ENCODE measurements around the gene BRCA1. TPM values are rescaled to one million over a fixed set of nuclear protein-coding genes. Genes with fewer than 3 reads are reported as not detected.
"Not testable (repeated sequence)": the region's sequence is repeated elsewhere in the genome, so short reads cannot be mapped to it uniquely, and the experiment has no call there.

BRCA1 gene
- total RNA-seq, 1 donor from 2014 or later = 29.5 TPM

DNA sequence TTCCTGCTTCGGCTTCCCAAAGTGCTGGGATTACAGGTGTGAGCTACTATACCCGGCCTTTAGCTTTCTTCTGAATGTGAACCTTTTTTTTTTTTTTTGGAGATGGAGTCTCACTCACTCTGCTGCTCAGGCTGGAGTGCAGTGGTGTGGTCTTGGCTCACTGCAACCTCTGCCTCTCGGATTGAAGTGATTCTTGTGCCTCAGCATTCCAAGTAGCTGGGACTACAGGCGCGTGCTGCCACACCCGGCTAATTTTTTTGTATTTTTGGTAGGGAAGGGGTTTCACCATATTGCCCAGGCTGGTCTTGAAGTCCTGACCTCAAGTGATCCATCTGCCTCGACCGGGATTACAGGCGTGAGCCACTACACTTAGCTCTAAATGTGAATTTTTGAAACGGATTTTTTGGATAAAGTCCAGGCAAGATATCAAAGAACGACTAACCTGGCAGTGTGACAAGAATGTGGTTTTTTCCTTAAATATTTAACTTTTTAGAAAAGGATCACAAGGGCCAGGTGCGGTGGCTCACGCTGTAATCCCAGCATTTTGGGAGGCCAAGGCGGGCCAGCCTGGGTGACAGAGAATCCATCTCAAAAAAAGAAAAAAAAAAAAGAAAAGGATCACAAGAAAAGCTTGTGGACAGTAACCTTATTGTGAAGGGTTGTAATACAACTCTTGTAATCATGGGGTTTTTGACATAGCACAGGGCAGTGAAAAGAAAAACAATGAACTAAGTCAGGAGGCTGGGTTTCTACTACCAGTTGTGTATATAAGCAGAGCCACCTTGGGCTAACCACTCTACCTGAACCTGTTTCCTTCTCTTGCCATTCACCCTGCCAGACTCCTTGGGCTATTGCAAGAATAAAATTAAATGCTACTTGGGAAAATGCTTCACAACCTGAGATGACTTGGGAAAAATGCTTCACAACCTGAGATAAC is 6.2 kb downstream of the BRCA1 start:
- H3K4me3 ChIP-seq (ENCODE audit: low read depth, low read length) = no peak overlapping the region
- no peak for DNase-seq (ENCODE audit: low read depth)
- TF ChIP-seq, protein P1, sequence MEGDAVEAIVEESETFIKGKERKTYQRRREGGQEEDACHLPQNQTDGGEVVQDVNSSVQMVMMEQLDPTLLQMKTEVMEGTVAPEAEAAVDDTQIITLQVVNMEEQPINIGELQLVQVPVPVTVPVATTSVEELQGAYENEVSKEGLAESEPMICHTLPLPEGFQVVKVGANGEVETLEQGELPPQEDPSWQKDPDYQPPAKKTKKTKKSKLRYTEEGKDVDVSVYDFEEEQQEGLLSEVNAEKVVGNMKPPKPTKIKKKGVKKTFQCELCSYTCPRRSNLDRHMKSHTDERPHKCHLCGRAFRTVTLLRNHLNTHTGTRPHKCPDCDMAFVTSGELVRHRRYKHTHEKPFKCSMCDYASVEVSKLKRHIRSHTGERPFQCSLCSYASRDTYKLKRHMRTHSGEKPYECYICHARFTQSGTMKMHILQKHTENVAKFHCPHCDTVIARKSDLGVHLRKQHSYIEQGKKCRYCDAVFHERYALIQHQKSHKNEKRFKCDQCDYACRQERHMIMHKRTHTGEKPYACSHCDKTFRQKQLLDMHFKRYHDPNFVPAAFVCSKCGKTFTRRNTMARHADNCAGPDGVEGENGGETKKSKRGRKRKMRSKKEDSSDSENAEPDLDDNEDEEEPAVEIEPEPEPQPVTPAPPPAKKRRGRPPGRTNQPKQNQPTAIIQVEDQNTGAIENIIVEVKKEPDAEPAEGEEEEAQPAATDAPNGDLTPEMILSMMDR (conservative IDR thresholded peaks at IDR 0.05; ENCODE audit: low read depth, low read length) = no peak

DNA sequence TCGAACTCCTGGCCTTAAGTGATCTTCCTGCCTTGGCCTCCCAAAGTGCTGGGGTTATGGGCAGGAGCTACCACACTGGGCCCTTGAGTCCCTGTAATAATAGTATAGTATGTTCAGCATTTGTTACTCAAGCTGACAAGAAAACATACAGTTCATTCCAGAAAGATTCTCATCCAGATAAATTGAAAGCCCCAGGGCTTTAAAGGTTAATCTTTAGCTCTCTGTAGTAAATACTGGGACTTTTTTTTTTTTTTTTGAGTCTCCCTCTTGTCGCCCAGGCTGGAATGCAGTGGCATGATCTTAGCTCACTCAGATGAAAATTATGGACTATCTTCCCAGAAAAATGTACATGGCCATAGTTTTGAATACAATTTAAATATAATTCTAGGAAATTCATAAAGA is 11.0 kb downstream of the BRCA1 start:
- TF ChIP-seq, protein P1 (conservative IDR thresholded peaks at IDR 0.05; ENCODE audit: low read depth, low read length) = no peak
- no peak for DNase-seq (ENCODE audit: low read depth)
- H3K4me3 ChIP-seq (ENCODE audit: low read depth, low read length) = no peak overlapping the region

DNA sequence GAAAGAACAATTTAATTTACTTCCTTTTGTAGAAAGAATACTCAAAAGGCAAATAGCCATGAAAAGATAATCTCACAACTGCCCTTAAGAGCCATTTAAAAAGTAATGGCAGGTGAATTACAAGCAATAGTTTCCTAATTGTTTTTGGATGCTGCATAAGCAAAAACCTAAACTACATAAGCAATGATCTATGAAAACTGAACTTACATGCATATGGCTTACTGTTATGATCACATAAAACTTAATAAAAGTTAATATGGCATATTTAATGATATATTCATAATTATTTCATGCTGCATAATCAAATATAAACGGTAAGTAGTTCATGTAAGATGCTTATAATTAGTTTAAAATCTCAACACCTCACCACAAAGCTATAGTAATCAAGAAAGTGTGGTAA is 18.6 kb downstream of the BRCA1 start:
- no peak for DNase-seq (ENCODE audit: low read depth)
- TF ChIP-seq, protein P1 (conservative IDR thresholded peaks at IDR 0.05; ENCODE audit: low read depth, low read length) = no peak
- no peak overlapping the region for H3K4me3 ChIP-seq (ENCODE audit: low read depth, low read length)

DNA sequence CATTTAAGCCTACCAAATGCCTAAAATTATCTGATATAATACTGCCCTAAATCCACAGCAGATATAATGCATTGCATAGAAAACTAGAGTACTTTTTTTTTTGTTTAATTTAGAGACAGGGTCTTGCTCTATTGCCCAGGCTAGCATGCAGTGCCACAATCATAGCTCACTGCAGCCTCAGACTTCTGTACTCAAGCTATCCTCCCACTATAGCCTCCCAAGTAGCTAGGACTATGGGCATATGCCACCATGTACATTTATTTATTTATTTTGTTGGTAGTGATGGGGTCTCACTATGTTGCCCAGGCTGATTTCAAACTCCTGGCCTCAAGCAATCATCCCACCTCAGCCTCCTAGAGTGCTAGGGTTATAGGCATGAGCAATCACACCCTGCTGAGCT is 20.0 kb downstream of the BRCA1 start:
- no peak for DNase-seq (ENCODE audit: low read depth)
- H3K4me3 ChIP-seq (ENCODE audit: low read depth, low read length) = no peak overlapping the region
- TF ChIP-seq, protein P1 (conservative IDR thresholded peaks at IDR 0.05; ENCODE audit: low read depth, low read length) = no peak

DNA sequence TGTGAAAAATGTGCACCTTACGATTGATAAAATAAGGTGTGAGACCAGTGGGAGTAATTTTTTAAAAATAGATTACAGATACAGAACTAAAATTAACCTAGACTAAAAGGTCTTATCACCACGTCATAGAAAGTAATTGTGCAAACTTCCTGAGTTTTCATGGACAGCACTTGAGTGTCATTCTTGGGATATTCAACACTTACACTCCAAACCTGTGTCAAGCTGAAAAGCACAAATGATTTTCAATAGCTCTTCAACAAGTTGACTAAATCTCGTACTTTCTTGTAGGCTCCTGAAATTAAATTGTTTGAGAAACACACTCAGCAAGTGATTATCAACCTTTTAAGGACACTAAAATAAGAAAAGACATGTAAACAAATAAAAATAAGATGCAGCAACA is 20.5 kb downstream of the BRCA1 start:
- H3K4me3 ChIP-seq (ENCODE audit: low read depth, low read length) = no peak overlapping the region
- TF ChIP-seq, protein P1 (conservative IDR thresholded peaks at IDR 0.05; ENCODE audit: low read depth, low read length) = no peak
- no peak for DNase-seq (ENCODE audit: low read depth)

DNA sequence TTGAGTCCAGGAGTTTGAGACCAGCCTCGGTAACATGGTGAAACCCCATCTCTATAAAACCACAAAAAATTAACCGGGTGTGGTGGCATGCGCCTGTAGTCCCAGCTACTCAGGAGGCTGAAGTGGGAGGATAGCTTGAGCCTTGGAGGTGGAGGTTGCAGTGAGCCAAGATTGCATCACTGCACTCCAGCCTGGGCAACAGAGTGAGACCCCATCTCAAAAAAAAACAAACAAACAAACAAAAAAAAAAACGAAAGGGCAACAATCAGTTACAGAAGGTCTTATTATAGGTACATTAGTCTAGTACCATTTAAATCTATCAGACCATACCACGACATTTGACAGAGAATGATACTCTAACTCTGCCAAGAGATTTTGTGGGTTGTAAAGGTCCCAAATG is 29.8 kb downstream of the BRCA1 start:
- DNase-seq (ENCODE audit: low read depth); H3K4me3 ChIP-seq (ENCODE audit: low read depth, low read length): not testable (repeated sequence)

DNA sequence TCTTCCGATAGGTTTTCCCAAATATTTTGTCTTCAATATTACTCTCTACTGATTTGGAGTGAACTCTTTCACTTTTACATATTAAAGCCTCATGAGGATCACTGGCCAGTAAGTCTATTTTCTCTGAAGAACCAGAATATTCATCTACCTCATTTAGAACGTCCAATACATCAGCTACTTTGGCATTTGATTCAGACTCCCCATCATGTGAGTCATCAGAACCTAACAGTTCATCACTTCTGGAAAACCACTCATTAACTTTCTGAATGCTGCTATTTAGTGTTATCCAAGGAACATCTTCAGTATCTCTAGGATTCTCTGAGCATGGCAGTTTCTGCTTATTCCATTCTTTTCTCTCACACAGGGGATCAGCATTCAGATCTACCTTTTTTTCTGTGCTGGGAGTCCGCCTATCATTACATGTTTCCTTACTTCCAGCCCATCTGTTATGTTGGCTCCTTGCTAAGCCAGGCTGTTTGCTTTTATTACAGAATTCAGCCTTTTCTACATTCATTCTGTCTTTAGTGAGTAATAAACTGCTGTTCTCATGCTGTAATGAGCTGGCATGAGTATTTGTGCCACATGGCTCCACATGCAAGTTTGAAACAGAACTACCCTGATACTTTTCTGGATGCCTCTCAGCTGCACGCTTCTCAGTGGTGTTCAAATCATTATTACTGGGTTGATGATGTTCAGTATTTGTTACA is 30.9 kb downstream of the BRCA1 start:
- H3K4me3 ChIP-seq (ENCODE audit: low read depth, low read length) = no peak overlapping the region
- no peak for DNase-seq (ENCODE audit: low read depth)
- TF ChIP-seq, protein P1 (conservative IDR thresholded peaks at IDR 0.05; ENCODE audit: low read depth, low read length) = no peak
